ENCODE results near the gene SPECC1L.

Gene SPECC1L

GRCh38 chr22:24270556-24271385 is at the start of gene SPECC1L:
Gene SPECC1L, plus strand, starts transcription at chr22:24270831. Its CDS starts 31,401 bp downstream, at chr22:24302232.
- Histone ChIP-seq H3K36me3 (ENCODE audit: control insufficient read depth, insufficient read depth, low read length) (no peaks in the 10 kb centered on the region), H3K9ac (ENCODE audit: low read length) (peak within 1 kb of the TSS; percentile 93), H3K4me1 (ENCODE audit: control insufficient read depth, insufficient read depth, low read length) (peaks cover 4% of the 10 kb centered on the region), H3K9me3 (ENCODE audit: control insufficient read depth, low read length) (no peaks in the 10 kb centered on the region), H3K4me3 (ENCODE audit: low read length) (peak within 1 kb of the TSS; percentile 44), H3K27me3 (ENCODE audit: control insufficient read depth, insufficient read depth, low read length) (no peaks in the 10 kb centered on the region)

- Histone ChIP-seq H3K36me3 (ENCODE audit: control insufficient read depth, insufficient read depth, low read length) (no peaks in the 10 kb centered on the region), H3K9me3 (ENCODE audit: control insufficient read depth, low read length) (peaks cover 6% of the 10 kb centered on the region), H3K9ac (ENCODE audit: low read length) (no peak overlapping the region), H3K4me3 (ENCODE audit: low read length) (no peak overlapping the region), H3K4me1 (ENCODE audit: control insufficient read depth, insufficient read depth, low read length) (no peaks in the 10 kb centered on the region), H3K27me3 (ENCODE audit: control insufficient read depth, insufficient read depth, low read length) (no peaks in the 10 kb centered on the region)
These were observed 46.2 kb upstream of the SPECC1L start for GRCh38 chr22:24224468-24224867.

GRCh38 chr22:24225044-24225601 is 45.5 kb upstream of the SPECC1L start:
- Histone ChIP-seq H3K4me1 (ENCODE audit: control insufficient read depth, insufficient read depth, low read length) (no peaks in the 10 kb centered on the region), H3K4me3 (ENCODE audit: low read length) (no peak overlapping the region), H3K9ac (ENCODE audit: low read length) (no peak overlapping the region), H3K27me3 (ENCODE audit: control insufficient read depth, insufficient read depth, low read length) (no peaks in the 10 kb centered on the region), H3K9me3 (ENCODE audit: control insufficient read depth, low read length) (peaks cover 6% of the 10 kb centered on the region), H3K36me3 (ENCODE audit: control insufficient read depth, insufficient read depth, low read length) (no peaks in the 10 kb centered on the region)

- Histone ChIP-seq H3K4me3 (ENCODE audit: low read length) (no peak overlapping the region), H3K9ac (ENCODE audit: low read length) (no peak overlapping the region), H3K4me1 (ENCODE audit: control insufficient read depth, insufficient read depth, low read length) (no peaks in the 10 kb centered on the region), H3K27me3 (ENCODE audit: control insufficient read depth, insufficient read depth, low read length) (no peaks in the 10 kb centered on the region), H3K36me3 (ENCODE audit: control insufficient read depth, insufficient read depth, low read length) (no peaks in the 10 kb centered on the region), H3K9me3 (ENCODE audit: control insufficient read depth, low read length) (peaks cover 6% of the 10 kb centered on the region)
These were observed 44.7 kb upstream of the SPECC1L start for GRCh38 chr22:24225951-24226350.

GRCh38 chr22:24230911-24231656 is 39.5 kb upstream of the SPECC1L start:
- Histone ChIP-seq H3K36me3 (ENCODE audit: control insufficient read depth, insufficient read depth, low read length) (no peaks in the 10 kb centered on the region), H3K9me3 (ENCODE audit: control insufficient read depth, low read length) (no peaks in the 10 kb centered on the region), H3K27me3 (ENCODE audit: control insufficient read depth, insufficient read depth, low read length) (no peaks in the 10 kb centered on the region), H3K4me3 (ENCODE audit: low read length) (no peak overlapping the region), H3K9ac (ENCODE audit: low read length) (no peak overlapping the region), H3K4me1 (ENCODE audit: control insufficient read depth, insufficient read depth, low read length) (no peaks in the 10 kb centered on the region)

- H3K4me3 ChIP-seq (ENCODE audit: low read length): no peak overlapping the region
- H3K27me3 ChIP-seq (ENCODE audit: control insufficient read depth, insufficient read depth, low read length): no peaks in the 10 kb centered on the region
- no peaks in the 10 kb centered on the region for H3K36me3 ChIP-seq (ENCODE audit: control insufficient read depth, insufficient read depth, low read length)
- no peak overlapping the region for H3K9ac ChIP-seq (ENCODE audit: low read length)
- H3K9me3 ChIP-seq (ENCODE audit: control insufficient read depth, low read length): no peaks in the 10 kb centered on the region
- H3K4me1 ChIP-seq (ENCODE audit: control insufficient read depth, insufficient read depth, low read length): no peaks in the 10 kb centered on the region
These were observed 38.9 kb upstream of the SPECC1L start for GRCh38 chr22:24231706-24232105.

- H3K9ac ChIP-seq (ENCODE audit: low read length): no peak overlapping the region
- no peaks in the 10 kb centered on the region for H3K36me3 ChIP-seq (ENCODE audit: control insufficient read depth, insufficient read depth, low read length)
- no peak overlapping the region for H3K4me3 ChIP-seq (ENCODE audit: low read length)
- H3K4me1 ChIP-seq (ENCODE audit: control insufficient read depth, insufficient read depth, low read length): no peaks in the 10 kb centered on the region
- H3K27me3 ChIP-seq (ENCODE audit: control insufficient read depth, insufficient read depth, low read length): no peaks in the 10 kb centered on the region
- H3K9me3 ChIP-seq (ENCODE audit: control insufficient read depth, low read length): no peaks in the 10 kb centered on the region
These were observed 38.5 kb upstream of the SPECC1L start for GRCh38 chr22:24232124-24232523.

GRCh38 chr22:24232725-24233124 is 37.9 kb upstream of the SPECC1L start:
- no peak overlapping the region for H3K9ac ChIP-seq (ENCODE audit: low read length)
- H3K9me3 ChIP-seq (ENCODE audit: control insufficient read depth, low read length): no peaks in the 10 kb centered on the region
- H3K36me3 ChIP-seq (ENCODE audit: control insufficient read depth, insufficient read depth, low read length): no peaks in the 10 kb centered on the region
- H3K4me3 ChIP-seq (ENCODE audit: low read length): no peak overlapping the region
- H3K4me1 ChIP-seq (ENCODE audit: control insufficient read depth, insufficient read depth, low read length): no peaks in the 10 kb centered on the region
- H3K27me3 ChIP-seq (ENCODE audit: control insufficient read depth, insufficient read depth, low read length): no peaks in the 10 kb centered on the region

GRCh38 chr22:24233235-24233634 is 37.4 kb upstream of the SPECC1L start:
- H3K9ac ChIP-seq (ENCODE audit: low read length): no peak overlapping the region
- H3K9me3 ChIP-seq (ENCODE audit: control insufficient read depth, low read length): no peaks in the 10 kb centered on the region
- H3K36me3 ChIP-seq (ENCODE audit: control insufficient read depth, insufficient read depth, low read length): no peaks in the 10 kb centered on the region
- H3K4me1 ChIP-seq (ENCODE audit: control insufficient read depth, insufficient read depth, low read length): no peaks in the 10 kb centered on the region
- no peaks in the 10 kb centered on the region for H3K27me3 ChIP-seq (ENCODE audit: control insufficient read depth, insufficient read depth, low read length)
- H3K4me3 ChIP-seq (ENCODE audit: low read length): no peak overlapping the region

GRCh38 chr22:24233816-24234215 is 36.8 kb upstream of the SPECC1L start:
- H3K4me1 ChIP-seq (ENCODE audit: control insufficient read depth, insufficient read depth, low read length): no peaks in the 10 kb centered on the region
- H3K27me3 ChIP-seq (ENCODE audit: control insufficient read depth, insufficient read depth, low read length): no peaks in the 10 kb centered on the region
- no peak overlapping the region for H3K4me3 ChIP-seq (ENCODE audit: low read length)
- no peaks in the 10 kb centered on the region for H3K36me3 ChIP-seq (ENCODE audit: control insufficient read depth, insufficient read depth, low read length)
- no peaks in the 10 kb centered on the region for H3K9me3 ChIP-seq (ENCODE audit: control insufficient read depth, low read length)
- no peak overlapping the region for H3K9ac ChIP-seq (ENCODE audit: low read length)

GRCh38 chr22:24235315-24235714 is 35.3 kb upstream of the SPECC1L start:
- Histone ChIP-seq H3K27me3 (ENCODE audit: control insufficient read depth, insufficient read depth, low read length) (no peaks in the 10 kb centered on the region), H3K9me3 (ENCODE audit: control insufficient read depth, low read length) (no peaks in the 10 kb centered on the region), H3K4me3 (ENCODE audit: low read length) (no peak overlapping the region), H3K4me1 (ENCODE audit: control insufficient read depth, insufficient read depth, low read length) (no peaks in the 10 kb centered on the region), H3K36me3 (ENCODE audit: control insufficient read depth, insufficient read depth, low read length) (no peaks in the 10 kb centered on the region), H3K9ac (ENCODE audit: low read length) (no peak overlapping the region)

GRCh38 chr22:24236656-24237055 is 34.0 kb upstream of the SPECC1L start:
- no peaks in the 10 kb centered on the region for H3K4me1 ChIP-seq (ENCODE audit: control insufficient read depth, insufficient read depth, low read length)
- H3K9me3 ChIP-seq (ENCODE audit: control insufficient read depth, low read length): no peaks in the 10 kb centered on the region
- no peaks in the 10 kb centered on the region for H3K27me3 ChIP-seq (ENCODE audit: control insufficient read depth, insufficient read depth, low read length)
- H3K4me3 ChIP-seq (ENCODE audit: low read length): no peak overlapping the region
- H3K9ac ChIP-seq (ENCODE audit: low read length): no peak overlapping the region
- no peaks in the 10 kb centered on the region for H3K36me3 ChIP-seq (ENCODE audit: control insufficient read depth, insufficient read depth, low read length)
